Cardiac fibroblast (primary cell): Measurements from ENCODE around the gene NOL4L.

ENCODE experiments used
- DNase-seq, 2 donors: peaks; one replicate each; pipeline versions ENCODE4 v3.0.0 to v3.0.0-alpha.2; 2010; ENCODE audit warnings: low read depth in 2 of 2
- H3K4me3 ChIP-seq, 2 donors: replicated peaks in 1 of 2; 1 replicate in 1 of 2; 2 replicates in 1 of 2; pipeline ENCODE4 v1.5.1; 2011; ENCODE audit warnings: low read depth in 2 of 2, low read length in 2 of 2, mild to moderate bottlenecking in 2 of 2, moderate library complexity in 1 of 2
- CTCF ChIP-seq: IDR thresholded peaks from one replicate; pipeline ENCODE4 v1.5.1; 2011; ENCODE audit warnings: low read depth, mild to moderate bottlenecking, low read length, inconsistent platforms

NOL4L gene

GRCh38 chr20:32556312-32557184 is 28.6 kb downstream of the NOL4L start:
- no peak for DNase-seq
- TF ChIP-seq CTCF, result no peak
- no peak overlapping the region for H3K4me3 ChIP-seq

GRCh38 chr20:32555584-32555983 is 29.5 kb downstream of the NOL4L start:
- H3K4me3 ChIP-seq, result no peak overlapping the region
- TF ChIP-seq CTCF, result no peak
- no peak for DNase-seq

GRCh38 chr20:32554965-32555289 is 30.2 kb downstream of the NOL4L start:
- no peak for TF ChIP-seq CTCF
- no peak overlapping the region for H3K4me3 ChIP-seq
- DNase-seq, result no peak

- H3K4me3 ChIP-seq, result no peak overlapping the region
- no peak for TF ChIP-seq CTCF
- no peak for DNase-seq
Measured at GRCh38 chr20:32553618-32554017, 31.5 kb downstream of the NOL4L start.

- no peak for TF ChIP-seq CTCF
- no peak overlapping the region for H3K4me3 ChIP-seq
- DNase-seq, result no peak
Measured at GRCh38 chr20:32551693-32552092, 33.4 kb downstream of the NOL4L start.

GRCh38 chr20:32549842-32550241 is 35.3 kb downstream of the NOL4L start:
- no peak for DNase-seq
- no peak overlapping the region for H3K4me3 ChIP-seq
- no peak for TF ChIP-seq CTCF

- TF ChIP-seq CTCF, result no peak
- no peak for DNase-seq
- H3K4me3 ChIP-seq, result no peak overlapping the region
Measured at GRCh38 chr20:32547753-32548034, 37.4 kb downstream of the NOL4L start.
